Osteoblast (primary cell): ENCODE measurements around the gene LPIN3. TPM values are rescaled to one million over a fixed set of nuclear protein-coding genes. Genes with fewer than 3 reads are reported as not detected.
"Not testable (repeated sequence)": the region's sequence is repeated elsewhere in the genome, so short reads cannot be mapped to it uniquely, and the experiment has no call there.

Experiments used
- DNase-seq: peaks from one replicate; pipeline ENCODE4 v3.0.0; 2011; ENCODE audit warnings: low spot score, mixed read lengths; ENCODE audit not compliant: insufficient read length; ENCODE audit errors: missing footprints
- H2AFZ ChIP-seq: 2 replicates; pipeline ENCODE4 v1.6.0; 2011; ENCODE audit warnings: mild to moderate bottlenecking, low read length
- H3K27ac ChIP-seq: 2 replicates; pipeline ENCODE4 v1.5.1; 2011; ENCODE audit warnings: mild to moderate bottlenecking, low read depth, low read length, moderate library complexity
- H3K27me3 ChIP-seq: 2 replicates; pipeline ENCODE4 v1.6.0; 2012; ENCODE audit warnings: mild to moderate bottlenecking, control low read depth, inconsistent platforms, low read length, moderate library complexity; ENCODE audit not compliant: insufficient read depth
- H3K36me3 ChIP-seq: 2 replicates; pipeline ENCODE4 v1.5.1; 2011; ENCODE audit warnings: mild to moderate bottlenecking, low read length, control low read depth, moderate library complexity; ENCODE audit not compliant: insufficient read depth
- H3K4me1 ChIP-seq: 2 replicates; pipeline ENCODE4 v1.5.1; 2011; ENCODE audit warnings: mild to moderate bottlenecking, low read length, control low read depth, moderate library complexity; ENCODE audit not compliant: insufficient read depth
- H3K4me2 ChIP-seq: 2 replicates; pipeline ENCODE4 v1.6.0; 2011; ENCODE audit warnings: mild to moderate bottlenecking, low read length; ENCODE audit not compliant: insufficient read depth
- H3K4me3 ChIP-seq: fragments of 200-600 bp; sonication (generic); 3 replicates; pipeline ENCODE4 v1.5.1; 2012; ENCODE audit warnings: mild to moderate bottlenecking, low read length, inconsistent platforms; ENCODE audit not compliant: insufficient read depth
- H3K79me2 ChIP-seq: 2 replicates; pipeline ENCODE4 v1.6.0; 2012; ENCODE audit warnings: mild to moderate bottlenecking, low read length, control low read depth, inconsistent platforms; ENCODE audit not compliant: insufficient read depth
- H3K9me3 ChIP-seq: 2 replicates; pipeline ENCODE4 v1.5.1; 2011; ENCODE audit warnings: low read depth, low read length, control low read depth
- H4K20me1 ChIP-seq: 2 replicates; pipeline ENCODE4 v1.6.0; 2012; ENCODE audit warnings: mild to moderate bottlenecking, low read length, control low read depth; ENCODE audit not compliant: insufficient read depth
- CTCF ChIP-seq: IDR thresholded peaks from 2 replicates; pipeline ENCODE4 v1.5.1; 2011; ENCODE audit warnings: mild to moderate bottlenecking, low read depth, low read length, moderate library complexity; ENCODE audit errors: extremely low read depth
- total RNA-seq: library from RNA; depleted of rRNA; stranded (reverse); fragments of >200 nt; gene quantifications from 2 replicates; pipeline ENCODE4 v1.2.3, GENCODE V29; 2012

Gene LPIN3
- total RNA-seq, 1 donor = 9.0 TPM

GRCh38 chr20:41309817-41310216 lies 30.8 kb upstream of the LPIN3 start:
- H3K27me3 ChIP-seq = no peaks in the 10 kb centered on the region
- no peak for DNase-seq
- no peaks in the 10 kb centered on the region for H3K9me3 ChIP-seq
- H3K4me1 ChIP-seq = peaks cover 39% of the 10 kb centered on the region
- H3K4me3 ChIP-seq = no peak overlapping the region
- H2AFZ ChIP-seq = no peak overlapping the region
- peak overlapping the region; percentile 95 for H3K27ac ChIP-seq
- peaks cover 90% of the 10 kb centered on the region for H3K79me2 ChIP-seq
- H3K36me3 ChIP-seq = peaks cover 8% of the 10 kb centered on the region
- no peak for TF ChIP-seq CTCF
- peak overlapping the region; percentile 26 for H3K4me2 ChIP-seq
- H4K20me1 ChIP-seq = peaks cover 9% of the 10 kb centered on the region

GRCh38 chr20:41312009-41312408 lies 28.6 kb upstream of the LPIN3 start:
- H3K4me2 ChIP-seq, H2AFZ ChIP-seq, H3K4me3 ChIP-seq, H3K36me3 ChIP-seq, H3K9me3 ChIP-seq, H3K27ac ChIP-seq, H4K20me1 ChIP-seq, DNase-seq, H3K27me3 ChIP-seq: not testable (repeated sequence)
- Histone ChIP-seq H3K4me1 (peaks cover 53% of the 10 kb centered on the region), H3K79me2 (peaks cover 86% of the 10 kb centered on the region)

- Histone ChIP-seq H4K20me1 (no peaks in the 10 kb centered on the region), H2AFZ (no peak overlapping the region), H3K4me2 (peak overlapping the region; percentile 22), H3K27me3 (no peaks in the 10 kb centered on the region), H3K36me3 (peaks cover 8% of the 10 kb centered on the region), H3K4me3 (no peak overlapping the region), H3K79me2 (peaks cover 63% of the 10 kb centered on the region), H3K9me3 (no peaks in the 10 kb centered on the region), H3K27ac (peak overlapping the region; percentile 84), H3K4me1 (peaks cover 38% of the 10 kb centered on the region)
- no peak for TF ChIP-seq CTCF
- DNase-seq = peak; percentile 45
Measured at GRCh38 chr20:41314386-41314785, 26.2 kb upstream of the LPIN3 start.

- Histone ChIP-seq H3K9me3 (no peaks in the 10 kb centered on the region), H3K79me2 (peaks cover 50% of the 10 kb centered on the region), H3K36me3 (peaks cover 8% of the 10 kb centered on the region), H3K4me2 (peak overlapping the region; percentile 92), H3K27me3 (no peaks in the 10 kb centered on the region), H4K20me1 (no peaks in the 10 kb centered on the region), H3K27ac (peak overlapping the region; percentile 84), H2AFZ (no peak overlapping the region), H3K4me3 (peak overlapping the region; percentile 77), H3K4me1 (peaks cover 27% of the 10 kb centered on the region)
- DNase-seq = peak; percentile 44
- TF ChIP-seq CTCF = no peak
Measured at GRCh38 chr20:41316051-41316450, 24.6 kb upstream of the LPIN3 start.
